Measurements from ENCODE around the gene MYH11.
"Not testable (repeated sequence)": the region's sequence is repeated elsewhere in the genome, so short reads cannot be mapped to it uniquely, and the experiment has no call there.

MYH11 gene

DNA sequence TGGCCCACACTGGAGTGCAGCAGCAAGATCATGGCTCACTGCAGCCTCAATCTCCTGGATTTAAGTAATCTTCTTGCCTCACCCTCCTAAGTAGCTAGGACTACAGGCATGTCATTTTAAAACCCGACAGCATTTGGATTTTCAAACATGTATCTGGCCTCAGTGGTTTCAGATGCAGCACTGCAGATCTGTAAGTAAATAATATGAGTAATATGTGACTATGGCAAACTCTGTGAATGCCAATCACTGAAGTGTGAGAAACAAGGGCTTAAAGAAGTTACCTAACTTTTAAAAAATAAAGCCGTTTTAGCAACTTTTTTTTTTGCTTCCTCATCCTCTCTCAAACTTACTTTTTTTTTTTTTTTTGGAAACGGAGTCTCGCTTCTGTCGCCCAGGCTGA lies 19.7 kb upstream of the MYH11 start:
- DNase-seq (ENCODE audit: low read depth): no peak

DNA sequence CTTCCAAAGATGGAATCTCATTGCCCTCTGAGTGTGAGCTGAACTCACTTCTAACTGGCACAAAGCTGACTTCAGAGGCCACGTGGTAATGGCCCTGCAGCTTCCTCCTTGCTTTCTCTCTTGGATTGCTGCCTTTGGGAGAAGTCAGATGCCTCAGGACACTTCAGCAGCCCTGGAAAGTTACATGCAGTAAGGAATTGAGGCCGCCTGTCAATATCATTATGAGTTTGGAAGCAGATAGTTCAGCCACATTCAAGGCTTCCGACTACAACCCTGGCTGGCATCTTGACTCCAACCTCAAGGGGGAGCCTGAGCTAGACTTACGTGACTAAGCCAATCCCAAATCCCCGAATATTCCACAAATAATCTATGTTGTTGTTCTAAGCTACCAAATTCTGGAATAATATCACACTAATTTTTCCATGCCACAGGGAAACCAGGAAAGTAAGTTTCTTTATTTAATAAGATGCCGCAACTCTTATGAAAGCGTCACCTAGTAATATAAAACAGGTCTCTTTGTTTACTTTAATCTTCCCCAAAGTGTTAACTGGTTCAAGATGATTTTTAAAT lies 18.0 kb upstream of the MYH11 start:
- DNase-seq (ENCODE audit: low read depth): no peak

DNA sequence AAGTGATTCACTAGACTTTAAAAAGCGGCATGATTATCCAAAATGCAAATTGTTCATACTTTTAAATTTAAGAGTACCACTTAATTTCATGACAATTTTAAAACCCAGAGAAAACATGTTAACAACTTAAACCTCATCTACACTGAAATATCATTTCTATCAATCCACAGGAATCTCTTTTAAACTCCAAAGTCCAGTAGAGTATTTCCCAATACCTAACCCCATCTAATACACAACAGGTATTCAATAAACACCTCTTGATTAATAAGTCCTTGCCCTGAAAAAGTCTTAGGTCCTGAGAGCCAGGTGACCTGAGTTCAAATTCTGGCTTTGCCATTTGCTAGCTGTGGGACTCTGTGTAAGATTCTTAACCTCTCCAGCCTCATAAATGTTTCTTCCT lies 16.9 kb upstream of the MYH11 start:
- no peak for DNase-seq (ENCODE audit: low read depth)

DNA sequence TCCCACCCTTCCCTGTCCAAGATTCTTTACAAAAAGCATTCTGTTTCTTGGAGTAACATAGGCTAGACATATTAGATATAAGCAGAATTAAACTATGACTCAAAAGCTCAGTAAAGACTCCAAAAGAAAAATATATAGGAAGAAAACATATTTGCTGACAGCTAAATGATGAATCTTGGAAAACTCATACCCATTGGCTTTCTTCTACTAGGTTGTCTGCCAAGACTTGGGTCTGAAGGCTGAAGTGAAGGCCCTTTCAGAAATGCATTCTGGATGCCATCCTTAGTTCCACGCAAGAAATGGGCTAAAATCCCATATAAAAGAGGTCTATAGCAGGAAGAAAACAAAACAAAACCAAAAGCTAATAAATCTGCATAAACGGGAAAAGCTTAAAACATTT lies 16.5 kb upstream of the MYH11 start:
- no peak for DNase-seq (ENCODE audit: low read depth)

DNA sequence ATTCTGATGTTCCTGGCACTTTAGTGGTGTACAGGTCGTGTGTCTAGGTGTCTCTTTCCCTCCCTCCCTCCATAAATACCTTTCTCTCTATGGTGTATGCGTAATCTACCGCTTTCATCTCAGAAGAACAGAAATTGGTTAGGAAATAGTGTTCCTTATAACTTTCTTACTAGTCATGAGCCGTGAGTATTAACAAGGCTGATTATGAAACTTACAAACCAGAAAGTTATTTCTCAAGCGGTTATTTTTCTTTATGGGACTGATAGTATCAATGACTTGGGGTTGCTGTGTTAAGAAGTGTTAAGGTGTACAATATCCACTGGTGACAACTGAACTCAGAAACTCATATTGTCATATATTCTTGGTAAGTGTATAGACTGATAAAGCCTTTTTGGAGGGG lies 13.2 kb upstream of the MYH11 start:
- no peak for DNase-seq (ENCODE audit: low read depth)

DNA sequence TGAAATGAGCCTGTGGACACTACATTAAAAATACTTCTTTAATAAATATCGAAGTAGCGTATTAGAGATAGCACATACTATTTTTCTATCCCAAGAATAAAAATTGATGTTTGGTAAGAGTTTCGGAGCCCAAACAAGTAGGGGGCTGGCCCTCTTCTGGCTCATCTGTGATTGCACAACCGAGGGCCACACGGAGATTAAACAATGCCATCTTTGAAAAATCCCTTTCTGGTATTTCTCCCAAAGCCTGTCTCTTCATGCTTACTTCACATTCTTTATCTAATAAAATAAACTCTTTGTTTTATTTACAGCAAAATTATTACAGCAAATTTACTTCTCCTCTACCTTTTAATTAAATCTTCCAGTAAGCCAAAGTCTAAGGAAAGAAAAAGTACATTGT lies 9.6 kb upstream of the MYH11 start:
- no peak for DNase-seq (ENCODE audit: low read depth)

DNA sequence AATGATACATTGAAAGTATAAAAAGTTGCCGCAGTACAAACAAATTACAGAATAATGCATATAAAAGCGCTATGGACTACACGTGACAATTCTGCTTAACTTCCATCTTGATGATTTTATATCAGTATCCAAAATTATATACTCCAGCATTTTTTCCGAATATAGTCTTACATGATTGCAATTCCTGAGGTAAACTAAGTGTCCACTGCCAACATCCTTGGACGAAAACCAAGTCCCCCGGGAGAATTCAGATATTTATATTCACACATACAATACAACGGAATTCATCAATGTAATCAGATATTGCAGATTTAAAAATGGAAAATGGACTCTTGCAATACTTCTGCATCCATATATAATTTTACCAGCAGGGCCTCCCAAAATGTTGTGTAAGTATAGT lies 8.9 kb upstream of the MYH11 start:
- DNase-seq (ENCODE audit: low read depth): no peak

DNA sequence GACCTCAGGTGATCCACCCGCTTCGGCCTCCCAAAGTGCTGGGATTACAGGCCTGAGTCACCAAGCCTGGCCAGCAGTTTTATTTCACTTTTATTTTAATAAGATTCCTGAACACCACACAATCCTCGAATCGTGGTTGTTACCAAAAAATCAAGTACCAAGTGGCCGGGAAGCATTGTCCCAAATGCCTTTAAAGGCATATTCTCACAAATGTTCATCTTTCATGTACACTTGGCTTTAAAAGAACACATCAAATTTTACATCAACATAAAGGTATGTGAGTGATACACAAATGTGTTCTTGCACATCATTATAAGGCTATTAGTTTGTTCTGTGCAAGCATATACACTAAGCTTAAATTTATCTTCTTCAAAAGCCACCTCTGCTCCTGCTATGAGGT lies 8.1 kb upstream of the MYH11 start:
- no peak for DNase-seq (ENCODE audit: low read depth)

DNA sequence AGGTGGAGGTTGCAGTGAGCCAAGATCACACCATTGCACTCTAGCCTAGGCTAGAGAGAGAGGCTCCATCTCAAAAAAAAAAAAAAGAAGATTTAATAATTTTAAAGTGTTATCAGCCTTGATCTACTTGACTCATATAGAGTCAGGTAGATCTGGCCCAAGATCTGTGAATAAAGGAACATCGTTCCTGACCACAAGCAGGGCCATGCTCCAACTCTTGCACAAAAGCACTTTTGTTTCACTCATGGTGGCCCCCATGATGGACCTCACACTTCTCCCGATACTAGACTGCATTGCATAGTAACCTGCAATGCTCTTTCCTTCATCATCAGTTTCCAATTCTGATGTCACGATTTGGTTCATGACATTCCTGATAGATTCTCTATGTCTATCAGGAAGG lies 5.2 kb upstream of the MYH11 start:
- DNase-seq (ENCODE audit: low read depth): no peak

DNA sequence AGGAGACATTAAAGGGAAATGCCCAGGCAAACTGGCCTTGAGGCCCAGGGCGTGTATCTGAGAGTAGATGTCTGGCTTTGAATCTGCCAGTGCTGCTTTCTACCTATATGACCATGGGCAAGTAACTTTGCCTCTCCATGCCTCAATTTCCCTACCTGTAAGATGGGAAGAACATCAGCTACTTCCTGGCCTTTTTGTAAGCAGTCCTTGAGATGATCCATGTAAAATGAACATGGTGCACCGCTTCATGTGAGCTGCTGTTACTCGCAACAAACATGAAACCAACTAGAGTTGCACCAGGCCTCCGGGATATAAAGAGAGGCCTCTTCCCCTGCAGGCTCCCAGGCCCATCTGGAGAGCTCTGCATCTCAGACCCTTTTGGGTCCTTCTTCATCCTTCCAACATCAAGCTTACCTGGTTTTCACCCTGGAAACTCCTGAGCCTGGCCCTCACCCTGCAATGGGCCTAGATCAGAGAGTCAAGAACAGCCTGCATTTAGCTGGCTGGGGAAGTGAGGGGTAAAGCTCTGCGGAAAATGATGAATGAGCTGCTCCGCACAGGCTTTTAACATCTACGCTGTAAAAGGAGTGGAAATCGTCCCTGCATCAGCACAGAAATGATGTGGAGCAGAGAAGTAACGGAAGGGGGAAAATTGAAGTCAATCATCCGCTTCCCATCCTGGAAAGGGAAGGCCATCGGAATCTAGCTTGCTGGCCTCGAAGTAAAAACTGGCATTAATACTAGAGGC lies 2.3 kb upstream of the MYH11 start:
- no peak for DNase-seq (ENCODE audit: low read depth)

DNA sequence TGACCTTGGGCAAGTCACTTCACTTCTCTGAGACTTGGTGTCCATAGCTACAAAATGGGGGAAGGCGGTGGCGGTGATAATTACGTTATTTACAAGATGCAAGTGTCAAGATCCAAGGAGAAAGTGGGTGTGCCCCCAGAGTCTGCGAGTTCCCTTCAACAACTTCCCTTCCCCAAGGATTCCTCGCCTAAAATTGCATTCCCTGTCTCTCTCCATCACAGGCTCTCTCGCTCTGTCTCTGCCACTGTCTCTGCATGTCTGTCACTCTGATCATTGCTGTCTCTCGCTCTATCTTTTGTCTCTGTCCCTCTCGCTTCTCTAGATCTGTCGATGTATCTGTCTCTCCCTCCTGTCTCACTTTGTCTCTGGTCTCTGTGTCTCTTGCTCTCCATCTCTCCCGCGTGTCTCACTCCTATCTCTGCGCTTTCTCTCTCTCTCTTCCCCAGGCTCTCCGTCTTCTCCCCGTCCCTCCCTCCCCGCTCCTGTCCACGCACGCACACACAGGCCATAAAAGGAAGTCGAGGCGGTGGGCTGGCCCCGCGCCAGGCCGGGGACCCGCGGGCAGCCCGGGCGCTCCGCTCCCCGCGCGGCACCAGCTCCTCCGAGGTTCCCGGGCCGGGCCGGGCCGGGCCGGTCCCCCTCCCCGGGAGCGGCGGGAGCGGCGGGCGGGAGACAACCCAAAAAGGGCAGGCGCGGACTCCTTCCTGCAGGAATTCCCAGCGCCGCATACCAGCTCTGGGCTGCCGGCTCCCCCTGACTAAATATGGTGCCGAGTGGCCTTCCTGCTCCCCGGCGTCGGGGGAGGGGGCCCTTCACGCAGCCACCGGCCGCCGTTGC lies 1.1 kb upstream of the MYH11 start:
- DNase-seq (ENCODE audit: low read depth): no peak

DNA sequence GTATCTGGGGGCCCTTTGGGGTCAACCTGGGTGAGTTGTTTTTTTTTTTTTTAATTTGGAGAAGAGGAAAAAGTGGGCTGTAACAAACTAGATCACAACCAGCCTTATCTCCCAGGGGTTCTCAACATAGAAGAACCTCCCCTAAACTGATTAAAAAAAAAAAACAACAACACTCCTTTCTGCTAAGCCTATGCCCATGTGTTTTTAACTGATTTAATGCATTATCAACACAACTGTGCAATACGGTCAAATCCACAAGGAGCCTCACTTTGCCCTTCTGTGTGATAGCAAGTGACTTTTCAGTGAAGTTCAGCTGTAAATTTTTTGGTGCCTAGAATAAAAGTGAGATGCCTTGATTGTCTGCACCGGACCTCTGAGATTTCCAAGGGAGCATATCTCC lies 646 bp downstream of the MYH11 start:
- DNase-seq (ENCODE audit: low read depth): no peak

DNA sequence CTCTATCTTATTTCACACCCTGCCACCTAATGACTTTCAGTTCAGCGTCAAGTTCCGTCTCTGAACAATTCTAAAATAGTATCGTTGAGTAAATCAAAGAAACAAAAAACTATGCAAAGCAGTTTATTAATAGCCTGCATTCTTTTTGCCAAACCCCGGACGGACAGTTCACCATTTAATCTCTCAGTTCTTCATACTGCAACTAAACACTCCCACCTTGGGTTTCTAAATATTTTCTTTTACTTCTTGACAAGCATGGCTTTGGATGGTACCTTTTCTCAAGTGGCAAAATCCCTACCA lies 1.2 kb downstream of the MYH11 start:
- DNase-seq (ENCODE audit: low read depth): no peak

DNA sequence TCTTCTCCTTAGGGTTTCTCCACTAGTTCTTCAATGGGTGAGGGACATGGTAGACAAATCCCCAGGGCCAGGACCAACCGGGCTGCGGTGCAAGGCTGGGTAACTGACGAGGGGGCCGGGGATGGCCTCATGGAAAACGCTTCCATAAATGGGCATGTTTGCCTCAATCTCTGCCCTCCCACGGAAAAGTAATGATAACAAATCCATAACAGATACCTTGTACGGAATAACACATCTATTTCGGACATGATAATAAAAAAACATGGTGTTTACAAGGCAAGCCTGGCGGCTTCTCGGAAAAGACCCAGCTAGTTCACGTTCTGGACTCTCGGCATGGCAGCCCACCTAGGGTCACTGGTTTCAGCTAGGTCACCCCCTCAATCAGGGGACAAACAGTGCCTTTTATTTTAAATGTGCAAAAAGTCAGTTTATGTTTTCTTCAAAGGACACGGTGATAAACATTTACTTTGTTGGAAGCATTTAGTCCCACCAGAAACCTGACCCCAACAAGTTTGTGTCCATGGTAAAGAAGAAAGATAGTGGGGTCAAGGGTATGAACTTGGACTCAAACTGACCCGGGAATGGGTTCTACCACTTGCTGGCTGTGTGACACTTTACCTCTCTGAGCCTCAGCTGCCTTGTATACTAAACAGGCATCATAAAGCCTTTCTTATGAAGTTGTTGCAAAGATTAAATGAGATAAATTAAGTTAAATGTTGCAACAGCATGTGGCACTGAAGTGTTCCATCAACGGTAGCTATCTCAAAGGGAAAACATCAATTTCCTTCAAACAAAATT lies 1.7 kb downstream of the MYH11 start:
- DNase-seq (ENCODE audit: low read depth): no peak

DNA sequence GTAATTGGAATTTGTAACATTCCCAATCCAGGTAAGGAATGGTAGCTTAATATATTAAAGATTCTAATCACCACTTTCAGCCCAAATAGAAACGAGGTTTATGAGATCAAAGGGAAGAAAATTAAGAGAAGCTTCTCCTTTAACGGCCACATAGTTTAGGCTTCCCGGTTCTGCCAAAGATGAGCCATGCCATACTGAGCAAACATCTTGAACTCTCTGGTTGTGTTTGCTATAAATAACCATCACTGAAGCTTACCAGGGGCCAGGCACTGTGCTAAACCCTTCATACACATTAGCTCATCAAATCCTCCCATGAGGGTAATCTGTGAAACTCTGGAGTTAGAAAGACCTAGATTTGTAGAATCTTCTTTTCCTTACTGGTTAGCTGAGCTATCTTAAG lies 2.8 kb downstream of the MYH11 start:
- no peak for DNase-seq (ENCODE audit: low read depth)

DNA sequence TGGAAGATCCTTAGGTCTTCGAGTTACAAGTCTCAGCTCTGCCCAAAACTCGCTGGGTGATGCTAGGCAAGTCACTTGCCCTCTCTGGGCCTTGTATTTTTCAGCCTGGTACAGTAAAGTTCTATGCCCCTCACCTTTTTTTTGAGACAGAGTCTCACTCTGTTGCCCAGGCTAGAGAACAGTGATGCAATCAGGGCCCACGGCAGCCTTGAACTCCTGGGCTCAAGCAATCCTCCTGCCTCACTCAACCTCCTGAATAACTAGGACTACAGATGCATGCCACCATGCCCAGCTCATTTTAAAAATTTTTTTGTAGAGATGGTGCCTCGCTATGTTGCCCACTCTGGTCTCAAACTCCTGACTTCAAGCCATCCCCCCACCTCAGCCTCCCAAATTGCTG lies 3.8 kb downstream of the MYH11 start:
- DNase-seq (ENCODE audit: low read depth): no peak

DNA sequence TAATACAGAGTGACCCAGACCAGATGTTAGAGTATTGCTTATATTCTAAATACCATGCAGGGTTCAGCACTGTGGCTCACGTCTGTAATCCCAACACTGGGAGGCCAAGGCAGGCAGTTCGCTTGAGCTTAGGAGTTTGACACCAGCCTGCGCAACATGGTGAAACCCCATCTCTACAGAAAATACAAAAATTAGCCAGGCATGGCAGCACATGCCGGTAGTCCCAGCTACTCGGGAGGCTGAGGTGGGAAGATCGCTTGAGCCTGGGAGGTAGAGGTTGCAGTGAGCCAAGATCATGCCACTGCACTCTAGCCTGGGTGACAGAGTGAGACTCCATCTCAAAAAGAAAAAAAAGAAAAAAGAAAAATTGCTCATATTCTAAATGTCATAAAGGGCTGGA lies 6.3 kb downstream of the MYH11 start:
- not testable (repeated sequence) for DNase-seq (ENCODE audit: low read depth)

DNA sequence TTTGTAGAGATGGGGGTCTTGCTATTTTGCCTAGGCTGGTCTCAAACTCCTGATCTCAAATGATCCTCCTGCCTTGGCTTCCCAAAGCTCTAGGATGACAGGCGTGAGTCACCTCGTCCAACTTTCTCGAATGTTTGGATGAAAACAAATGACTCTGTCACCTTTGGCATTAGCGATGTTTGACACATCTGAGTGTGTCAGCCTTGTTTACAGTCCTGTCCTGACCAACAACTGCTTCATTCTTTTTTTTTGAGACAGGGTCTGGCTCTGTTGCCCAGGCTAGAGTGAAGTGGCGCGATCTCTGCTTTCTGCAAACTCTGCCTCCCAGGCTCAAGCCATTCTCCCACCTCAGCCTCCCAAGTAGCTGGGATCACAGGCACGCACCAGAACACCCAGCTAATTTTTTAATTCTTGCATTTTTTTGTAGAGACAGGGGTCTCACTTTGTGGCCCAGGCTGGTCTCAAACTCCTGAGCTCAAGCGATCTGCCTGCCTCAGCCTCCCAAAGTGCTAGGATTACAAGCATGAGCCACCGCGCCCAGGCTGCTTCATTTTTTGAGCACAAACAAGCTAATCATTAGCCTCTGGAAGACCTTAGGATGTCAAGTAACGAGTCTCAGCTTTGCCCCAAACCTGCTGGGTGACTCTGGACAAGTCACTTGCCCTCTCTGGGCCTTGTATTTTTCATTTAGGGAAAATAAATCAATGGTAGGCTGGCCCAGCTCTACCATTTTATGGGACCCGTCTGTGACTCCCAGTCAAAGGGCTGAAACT lies 7.4 kb downstream of the MYH11 start:
- no peak for DNase-seq (ENCODE audit: low read depth)

DNA sequence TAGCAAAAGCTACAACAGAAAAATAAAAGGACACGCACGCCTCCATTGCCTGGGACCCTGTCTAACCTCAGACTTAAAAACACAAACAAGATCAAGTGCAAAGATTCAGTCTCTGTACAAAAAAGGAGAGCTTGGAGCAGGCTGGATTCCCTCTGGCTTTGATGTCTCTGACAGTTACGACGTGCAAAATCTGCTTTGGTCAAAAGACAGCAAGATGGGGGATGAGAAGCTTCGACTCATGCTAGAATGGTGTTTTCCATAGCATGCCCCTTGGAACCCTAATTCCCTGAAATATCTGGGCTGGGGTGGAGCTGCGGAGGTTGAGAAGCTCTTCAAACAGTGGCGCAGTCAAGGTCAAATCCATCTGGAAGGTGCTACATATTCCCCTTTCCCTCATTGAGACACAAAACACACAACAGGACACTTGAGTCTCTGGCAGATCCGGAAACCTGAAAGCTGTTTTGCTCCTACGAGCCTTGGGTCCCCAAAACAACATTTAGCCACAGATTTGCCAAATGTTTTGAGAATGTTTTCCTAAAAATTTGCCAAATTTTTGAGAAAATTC lies 9.1 kb downstream of the MYH11 start:
- no peak for DNase-seq (ENCODE audit: low read depth)

DNA sequence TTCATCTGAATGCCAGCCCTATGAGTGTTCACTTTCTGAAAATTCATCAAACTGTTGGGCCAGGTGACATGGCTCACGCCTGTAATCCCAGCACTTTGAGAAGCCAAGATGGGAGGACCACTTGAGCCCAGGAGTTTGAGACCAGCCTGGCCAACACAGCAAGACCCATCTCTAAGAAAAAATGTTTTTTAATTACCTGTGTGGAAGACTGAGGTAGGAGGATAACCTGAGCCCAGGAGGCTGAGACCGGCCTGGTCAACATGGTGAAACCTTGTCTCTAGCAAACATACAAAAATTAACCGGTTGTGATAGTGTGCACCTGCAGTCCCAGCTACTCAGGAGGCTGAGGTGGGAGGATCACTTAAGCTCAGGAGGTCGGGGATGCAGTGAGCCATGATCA lies 10.3 kb downstream of the MYH11 start:
- no peak for DNase-seq (ENCODE audit: low read depth)

DNA sequence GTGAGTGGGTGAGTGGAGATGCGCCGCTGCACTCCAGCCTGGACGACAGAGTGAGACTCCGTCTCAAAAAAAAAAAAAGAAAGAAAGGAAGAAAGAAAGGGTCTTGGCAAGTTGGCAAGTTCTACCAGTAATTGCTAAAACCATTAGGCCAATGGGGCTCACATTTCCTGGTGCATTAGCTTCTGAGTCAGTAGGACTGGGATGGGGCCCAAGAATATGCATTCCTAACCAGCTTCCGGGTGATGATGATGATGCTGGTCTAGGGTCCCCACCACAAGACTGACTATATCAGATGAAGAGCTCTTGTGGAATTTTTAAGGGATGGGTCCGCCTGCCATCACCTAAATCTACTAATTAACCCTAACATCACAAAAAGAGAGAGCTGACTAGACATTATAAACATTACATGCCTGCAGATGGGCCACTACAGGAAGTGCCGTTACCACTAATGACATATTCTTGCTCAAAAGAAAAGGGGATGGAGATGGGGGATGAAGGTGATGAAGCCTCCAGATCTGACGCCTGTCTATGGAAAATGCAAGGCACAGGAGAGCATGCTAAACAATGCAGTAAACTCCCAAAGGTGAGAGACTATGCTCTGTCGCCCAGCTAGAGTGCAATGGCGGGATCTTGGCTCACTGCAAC lies 13.1 kb downstream of the MYH11 start:
- DNase-seq (ENCODE audit: low read depth): no peak

Data from T follicular helper cell (primary cell).